K562 (cell line): ENCODE measurements around the gene CRYM. TPM values are rescaled to one million over a fixed set of nuclear protein-coding genes. Genes with fewer than 3 reads are reported as not detected.
A peak's percentile ranks its signal among the peaks of the same experiment; 100 is the strongest.

Experiments used
- AFF1 ChIP-seq, 2 experiments: fragments of 450-650 bp; IDR thresholded peaks; 2 replicates each; pipeline ENCODE4 v1.6.1; 2018; ENCODE audit warnings: mild to moderate bottlenecking in 2 of 2, low read depth in 1 of 2; ENCODE audit not compliant: partially characterized antibody in 2 of 2
- BMI1 ChIP-seq: fragments of 150-350 bp; IDR thresholded peaks from 2 replicates; pipeline ENCODE4 v1.6.1; 2014; ENCODE audit warnings: low read length
- GABPB1 ChIP-seq: sonication (generic); formaldehyde crosslinking; IDR thresholded peaks from 2 replicates; pipeline ENCODE4 v1.8.0; 2022; ENCODE audit warnings: mild to moderate bottlenecking, missing genetic modification reagents
- GTF2E2 ChIP-seq: fragments of 200-800 bp; sonication (Bioruptor generic); IDR thresholded peaks from 2 replicates; pipeline ENCODE4 v1.6.1; 2016; ENCODE audit warnings: missing genetic modification characterization, missing compliant biosample characterization
- KLF13 ChIP-seq: fragments of 450-650 bp; IDR thresholded peaks from 2 replicates; pipeline ENCODE4 v1.6.1; 2016; ENCODE audit warnings: missing genetic modification characterization, low read depth, mild to moderate bottlenecking, missing compliant biosample characterization, moderate library complexity, borderline replicate concordance
- L3MBTL2 ChIP-seq: fragments of 450-650 bp; IDR thresholded peaks from 2 replicates; pipeline ENCODE4 v1.6.1; 2016; ENCODE audit warnings: mild to moderate bottlenecking, moderate library complexity
- MAFF ChIP-seq: IDR thresholded peaks from 2 replicates; pipeline ENCODE4 v1.6.1; 2012; ENCODE audit warnings: low read length, improper control_type of control experiment
- MTA2 ChIP-seq: fragments of 450-650 bp; IDR thresholded peaks from 2 replicates; pipeline ENCODE4 v1.6.1; 2016; ENCODE audit warnings: low read depth
- MYNN ChIP-seq, 2 experiments: sonication (generic); formaldehyde crosslinking in 1 of 2; IDR thresholded peaks; 2 replicates each; pipeline versions ENCODE4 v1.5.0 to v1.6.1; 2016 to 2020; ENCODE audit warnings: antibody characterized with exemption in 1 of 2, missing genetic modification reagents in 1 of 2
- PHF21A ChIP-seq: fragments of 450-650 bp; IDR thresholded peaks from 2 replicates; pipeline ENCODE4 v1.6.1; 2017; ENCODE audit warnings: low read depth, borderline replicate concordance
- SMAD4 ChIP-seq: fragments of 250-450 bp; sonication (Bioruptor Pico); conservative IDR thresholded peaks from 2 replicates; pipeline ENCODE4 v1.8.0; 2021; ENCODE audit warnings: inconsistent platforms, mild to moderate bottlenecking, moderate library complexity
- TAL1 ChIP-seq: fragments of 450-650 bp; IDR thresholded peaks from 2 replicates; pipeline ENCODE4 v1.6.1; 2016; ENCODE audit warnings: mild to moderate bottlenecking
- VEZF1 ChIP-seq: fragments of 200-800 bp; sonication (Bioruptor generic); IDR thresholded peaks from 2 replicates; pipeline ENCODE4 v1.6.1; 2017; ENCODE audit warnings: missing genetic modification characterization, missing compliant biosample characterization
- polyA plus RNA-seq, 8 experiments: library from polyadenylated mRNA; depleted of rRNA in 4 of 8; stranded (reverse) in 5 of 8; unstranded in 3 of 8; fragments of >200 nt; fragmentation: Nextera tagmentation in 2 of 8; fragmentation: Illumina TruSeq in 1 of 8; extraction: Ambion mirVana in 2 of 8; extraction: Trizol in 1 of 8; gene quantifications; 2 replicates each; pipeline versions ENCODE4 v1.2.1 to v1.2.3, GENCODE V29; 2011 to 2014; ENCODE audit warnings: inconsistent platforms in 1 of 8, missing spikeins in 1 of 8
- total RNA-seq, 7 experiments: library from RNA; depleted of rRNA in 6 of 7; stranded (reverse); fragments of >200 nt in 6 of 7; fragmentation: Illumina TruSeq in 2 of 7; extraction: Trizol in 2 of 7; gene quantifications; 2 replicates each; pipeline versions ENCODE4 v1.2.1 to v1.2.3, GENCODE V29; 2011 to 2021; ENCODE audit warnings: low replicate concordance in 1 of 7
- TF ChIP-seq, protein P1 (sequence below): fragments of 250-450 bp; sonication (Bioruptor Pico); IDR thresholded peaks from 2 replicates; pipeline ENCODE4 v1.9.0; 2021; ENCODE audit warnings: mild to moderate bottlenecking, inconsistent platforms
- TF ChIP-seq, protein P2 (sequence below): fragments of 450-650 bp; conservative IDR thresholded peaks from 2 replicates; pipeline ENCODE4 v1.6.1; 2016; ENCODE audit warnings: missing genetic modification characterization, low read depth, mild to moderate bottlenecking, control low read depth, missing compliant biosample characterization

Gene CRYM
- total and polyA plus RNA-seq, 9 of the 15 experiments (the other 6 are each of a cell fraction or from before 2014, with no cell fraction given): 0.08 to 0.98 (median 0.47) TPM

- TF ChIP-seq AFF1 (IDR thresholded peaks at IDR 0.05; ENCODE audit: low read depth in 1 of 2, partially characterized antibody in 2 of 2) (peak in 1 of 2 experiments; percentile 52), L3MBTL2 (peak; percentile 65; the same call in 1 of the 2 replicates), MAFF (peak; percentile 53; the same call in 1 of the 2 replicates), MTA2 (peak; percentile 46; the same call in 1 of the 2 replicates), PHF21A (peak; percentile 91), MYNN (IDR thresholded peaks at IDR 0.05) (0 out of 2 replicates have a peak, but pooled peaks have one; percentile 43), MYNN (CRISPR knock-in tag; IDR thresholded peaks at IDR 0.05) (no peak), GABPB1 (CRISPR knock-in tag) (0 out of 2 replicates have a peak, but pooled peaks have one; percentile 67), SMAD4 (CRISPR knock-in tag) (no peak), TAL1 (0 out of 2 replicates have a peak, but pooled peaks have one; percentile 16), GTF2E2 (tag) (no peak), VEZF1 (CRISPR knock-in tag) (peak; percentile 67), KLF13 (tag) (no peak), BMI1 (no peak)
- TF ChIP-seq, protein P1, sequence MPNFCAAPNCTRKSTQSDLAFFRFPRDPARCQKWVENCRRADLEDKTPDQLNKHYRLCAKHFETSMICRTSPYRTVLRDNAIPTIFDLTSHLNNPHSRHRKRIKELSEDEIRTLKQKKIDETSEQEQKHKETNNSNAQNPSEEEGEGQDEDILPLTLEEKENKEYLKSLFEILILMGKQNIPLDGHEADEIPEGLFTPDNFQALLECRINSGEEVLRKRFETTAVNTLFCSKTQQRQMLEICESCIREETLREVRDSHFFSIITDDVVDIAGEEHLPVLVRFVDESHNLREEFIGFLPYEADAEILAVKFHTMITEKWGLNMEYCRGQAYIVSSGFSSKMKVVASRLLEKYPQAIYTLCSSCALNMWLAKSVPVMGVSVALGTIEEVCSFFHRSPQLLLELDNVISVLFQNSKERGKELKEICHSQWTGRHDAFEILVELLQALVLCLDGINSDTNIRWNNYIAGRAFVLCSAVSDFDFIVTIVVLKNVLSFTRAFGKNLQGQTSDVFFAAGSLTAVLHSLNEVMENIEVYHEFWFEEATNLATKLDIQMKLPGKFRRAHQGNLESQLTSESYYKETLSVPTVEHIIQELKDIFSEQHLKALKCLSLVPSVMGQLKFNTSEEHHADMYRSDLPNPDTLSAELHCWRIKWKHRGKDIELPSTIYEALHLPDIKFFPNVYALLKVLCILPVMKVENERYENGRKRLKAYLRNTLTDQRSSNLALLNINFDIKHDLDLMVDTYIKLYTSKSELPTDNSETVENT: peak; percentile 52; the same call in 1 of the 2 replicates
- TF ChIP-seq, protein P2, sequence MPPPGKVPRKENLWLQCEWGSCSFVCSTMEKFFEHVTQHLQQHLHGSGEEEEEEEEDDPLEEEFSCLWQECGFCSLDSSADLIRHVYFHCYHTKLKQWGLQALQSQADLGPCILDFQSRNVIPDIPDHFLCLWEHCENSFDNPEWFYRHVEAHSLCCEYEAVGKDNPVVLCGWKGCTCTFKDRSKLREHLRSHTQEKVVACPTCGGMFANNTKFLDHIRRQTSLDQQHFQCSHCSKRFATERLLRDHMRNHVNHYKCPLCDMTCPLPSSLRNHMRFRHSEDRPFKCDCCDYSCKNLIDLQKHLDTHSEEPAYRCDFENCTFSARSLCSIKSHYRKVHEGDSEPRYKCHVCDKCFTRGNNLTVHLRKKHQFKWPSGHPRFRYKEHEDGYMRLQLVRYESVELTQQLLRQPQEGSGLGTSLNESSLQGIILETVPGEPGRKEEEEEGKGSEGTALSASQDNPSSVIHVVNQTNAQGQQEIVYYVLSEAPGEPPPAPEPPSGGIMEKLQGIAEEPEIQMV (tag): peak; percentile 73
Measured at GRCh38 chr16:21300309-21301167, 22.4 kb upstream of the CRYM start (continued).
